ENCODE results near the gene CCDC97.
A peak's percentile ranks its signal among the peaks of the same experiment; 100 is the strongest.

- TF ChIP-seq POLR2A (IDR thresholded peaks at IDR 0.05) = peak; percentile 20 to 32
- TF ChIP-seq CTCF (IDR thresholded peaks at IDR 0.05 in 4 of 5, conservative IDR thresholded peaks at IDR 0.05 in 1 of 5) = no peak
Measured at GRCh38 chr19:41324921-41325639, 15.1 kb downstream of the CCDC97 start.

Measured in gastrocnemius medialis (tissue), 4 donors.